NOMO-1 treated with DMSO at 0.1 percent for 48 hours (cell line): ENCODE data around the gene ATF1.

Experiments used
- DNase-seq: peaks from one replicate; lab custom pipeline; 2025; ENCODE audit not compliant: unreplicated experiment; lab: John Stamatoyannopoulos, UW

Gene ATF1

GRCh38 chr12:50763639-50764285 lies at the start of gene ATF1:
TSS of gene ATF1 (plus strand) at chr12:50764101. CDS start at chr12:50780146, 16,045 bp downstream.
- peak; percentile 90 for DNase-seq

GRCh38 chr12:50715174-50715573 lies 48.7 kb upstream of the ATF1 start:
- no peak for DNase-seq

DNA sequence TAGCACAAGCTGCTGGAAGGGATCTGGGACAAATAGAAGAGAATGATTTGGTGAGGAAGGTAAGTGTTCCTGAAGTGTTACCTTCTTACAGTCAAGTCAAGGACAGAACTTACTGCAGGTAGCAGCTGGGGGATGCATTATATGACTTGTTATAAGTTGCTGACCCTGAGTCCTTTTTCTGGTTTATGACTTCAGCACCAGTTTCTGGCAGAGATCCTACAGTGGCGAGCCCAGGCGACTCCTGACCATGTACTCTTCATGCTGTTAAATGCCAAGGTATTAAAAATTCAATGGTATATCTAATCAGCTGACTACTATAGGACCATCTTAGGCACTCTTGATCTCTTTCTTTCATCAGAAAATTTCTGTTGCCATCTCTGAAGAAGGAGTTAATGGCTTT lies 45.1 kb upstream of the ATF1 start:
- DNase-seq: no peak

GRCh38 chr12:50720085-50720484 lies 43.8 kb upstream of the ATF1 start:
- no peak for DNase-seq

GRCh38 chr12:50720501-50720900 lies 43.4 kb upstream of the ATF1 start:
- no peak for DNase-seq

DNA sequence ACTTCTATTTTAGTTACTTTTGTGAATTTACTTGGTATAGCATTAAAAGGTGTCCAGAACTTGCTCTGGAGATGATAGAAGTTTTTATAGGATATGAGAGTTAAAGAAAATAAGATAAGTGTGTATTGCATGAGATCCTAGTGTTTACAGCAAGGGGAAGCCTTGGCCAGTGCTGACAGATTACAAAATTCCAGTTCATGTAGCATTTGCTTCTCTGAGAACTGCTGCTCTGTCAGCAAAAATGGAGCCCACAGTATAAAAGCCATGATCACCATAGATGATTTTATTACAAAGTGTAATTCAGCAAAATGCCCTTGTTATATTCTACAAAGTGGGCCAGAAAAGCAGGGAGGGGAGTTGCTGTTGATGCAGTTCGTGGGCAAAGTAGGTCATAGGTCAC lies 40.0 kb upstream of the ATF1 start:
- no peak for DNase-seq

GRCh38 chr12:50725011-50725942 lies 38.6 kb upstream of the ATF1 start:
- DNase-seq: no peak

GRCh38 chr12:50727466-50727865 lies 36.4 kb upstream of the ATF1 start:
- DNase-seq: no peak

DNA sequence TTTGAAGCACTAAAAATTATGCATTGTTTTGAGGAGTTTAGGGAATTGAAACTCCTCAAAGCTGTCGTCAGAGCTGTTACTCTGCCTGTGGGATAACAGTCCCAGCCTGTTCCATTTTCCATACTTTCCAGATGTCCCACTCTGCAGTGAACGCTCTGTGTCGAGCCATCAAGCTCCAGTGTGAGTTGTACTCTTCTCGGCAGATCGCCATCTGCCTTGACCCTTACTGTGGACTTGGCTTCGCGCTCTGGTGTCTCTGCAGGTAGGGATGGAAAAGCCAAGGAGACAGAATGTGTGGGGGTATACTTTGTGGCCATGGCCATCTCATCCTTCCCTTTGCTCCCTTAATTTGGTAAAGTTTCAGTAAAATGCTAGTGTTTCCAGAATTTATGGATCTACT lies 35.5 kb upstream of the ATF1 start:
- DNase-seq: no peak

GRCh38 chr12:50728841-50729240 lies 35.1 kb upstream of the ATF1 start:
- no peak for DNase-seq

GRCh38 chr12:50732591-50732990 lies 31.3 kb upstream of the ATF1 start:
- DNase-seq: no peak

GRCh38 chr12:50733706-50734105 lies 30.2 kb upstream of the ATF1 start:
- no peak for DNase-seq

- peak; percentile 15 for DNase-seq
Measured at GRCh38 chr12:50734409-50735263, 29.3 kb upstream of the ATF1 start.

- no peak for DNase-seq
Measured at GRCh38 chr12:50739611-50740010, 24.3 kb upstream of the ATF1 start.

GRCh38 chr12:50740307-50740706 lies 23.6 kb upstream of the ATF1 start:
- no peak for DNase-seq

DNA sequence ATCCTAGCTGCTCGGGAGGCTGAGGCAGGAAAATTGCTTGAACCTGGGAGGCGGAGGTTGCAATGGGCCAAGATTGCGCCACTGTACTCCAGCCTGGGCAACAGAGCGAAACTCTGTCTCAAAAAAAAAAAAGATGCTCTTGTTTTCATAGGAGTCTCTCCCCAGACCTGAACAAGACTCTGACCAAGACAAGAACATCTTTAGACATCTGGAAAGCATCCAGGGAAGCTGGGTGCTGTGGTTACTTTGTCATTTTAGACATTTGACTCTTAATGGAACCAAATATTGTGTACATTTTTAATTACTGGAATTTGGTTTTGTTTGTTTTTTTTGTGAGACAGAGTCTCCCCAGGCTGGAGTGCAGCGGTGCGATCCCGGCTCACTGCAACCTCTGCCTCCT lies 21.1 kb upstream of the ATF1 start:
- DNase-seq: no peak

- peak; percentile 58 for DNase-seq
Measured at GRCh38 chr12:50745861-50746260, 18.0 kb upstream of the ATF1 start.

- DNase-seq: no peak
Measured at GRCh38 chr12:50746431-50746830, 17.5 kb upstream of the ATF1 start.

GRCh38 chr12:50747817-50748216 lies 16.1 kb upstream of the ATF1 start:
- DNase-seq: no peak

DNA sequence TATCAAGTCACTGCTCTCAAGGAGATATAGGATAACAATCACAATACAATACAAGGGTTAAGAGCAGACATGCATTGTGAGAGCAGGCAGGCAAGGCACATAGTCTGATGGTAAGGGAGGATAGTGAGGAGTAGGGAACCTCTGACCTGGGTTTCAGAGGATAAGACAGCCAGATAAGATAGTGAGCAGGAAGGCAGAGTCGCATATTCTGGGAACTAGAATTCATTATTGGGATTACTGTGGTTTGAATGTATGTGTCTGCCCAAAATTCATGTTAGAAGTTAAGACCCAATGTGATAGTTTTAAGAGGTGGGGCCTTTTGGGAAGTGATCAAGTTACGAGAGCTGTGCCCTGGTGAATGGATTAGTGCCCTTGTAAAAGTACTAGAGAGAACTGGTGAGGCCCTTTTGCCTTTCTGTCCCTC lies 14.4 kb upstream of the ATF1 start:
- DNase-seq: no peak

DNA sequence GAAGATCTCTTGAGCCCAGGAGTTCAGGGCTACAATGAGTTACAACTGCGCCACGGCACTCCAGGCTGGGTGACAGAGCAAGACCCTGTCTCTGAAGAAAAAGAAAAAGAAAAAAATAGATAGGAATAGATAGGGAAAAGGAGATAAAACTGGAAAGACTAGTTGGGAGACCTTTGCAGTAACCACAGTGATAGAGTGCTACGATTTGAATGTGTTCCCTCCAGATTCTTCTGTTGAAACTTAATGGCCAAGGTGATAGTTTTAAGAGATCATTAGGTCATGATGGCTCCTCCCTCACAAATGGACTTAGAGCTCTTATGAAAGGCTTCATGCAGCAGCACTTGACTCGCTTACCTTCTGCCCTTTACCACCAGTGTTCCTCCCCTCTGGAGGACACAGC lies 13.5 kb upstream of the ATF1 start:
- DNase-seq: no peak
